Tibial nerve (tissue), 4 donors: Measurements from ENCODE around the gene CYBRD1. TPM values are rescaled to one million over a fixed set of nuclear protein-coding genes. Genes with fewer than 3 reads are reported as not detected.

ENCODE experiments used
- DNase-seq, 2 donors: peaks; one replicate each; pipeline ENCODE4 v3.0.0-alpha.2; 2019; ENCODE audit warnings: low spot score in 2 of 2
- H3K27ac ChIP-seq, 4 donors: fragments of 200-600 bp; sonication (generic) in 3 of 4; one replicate each; pipeline ENCODE4 v1.5.1; 2017 to 2019; ENCODE audit warnings: mild to moderate bottlenecking in 1 of 4
- H3K27me3 ChIP-seq, 2 donors: fragments of 200-600 bp; sonication (generic) in 1 of 2; one replicate each; pipeline versions ENCODE4 v1.5.1 to v1.6.0; 2017 to 2019
- H3K36me3 ChIP-seq, 3 donors: fragments of 200-600 bp; sonication (generic); one replicate each; pipeline ENCODE4 v1.5.1; 2018 to 2019
- H3K4me1 ChIP-seq, 4 donors: fragments of 200-600 bp; sonication (generic) in 3 of 4; one replicate each; pipeline ENCODE4 v1.5.1; 2017 to 2019
- H3K4me3 ChIP-seq, 4 donors: fragments of 200-600 bp; sonication (generic) in 3 of 4; one replicate each; pipeline ENCODE4 v1.5.1; 2017 to 2019; ENCODE audit warnings: mild to moderate bottlenecking in 1 of 4, moderate library complexity in 1 of 4
- H3K9me3 ChIP-seq, 4 donors: fragments of 200-600 bp; sonication (generic) in 3 of 4; one replicate each; pipeline ENCODE4 v1.5.1; 2017 to 2019
- EP300 ChIP-seq, 2 donors: sonication (generic); formaldehyde crosslinking; IDR thresholded peaks; one replicate each; pipeline ENCODE4 v1.6.1; 2017; ENCODE audit warnings: antibody characterized with exemption in 2 of 2, mild to moderate bottlenecking in 1 of 2
- POLR2A ChIP-seq, 2 donors: fragments of 450-650 bp; IDR thresholded peaks; one replicate each; pipeline ENCODE4 v1.6.1; 2017; ENCODE audit warnings: antibody characterized with exemption in 2 of 2, mild to moderate bottlenecking in 2 of 2, moderate library complexity in 2 of 2
- WGBS, 2 donors: methylation state at CpG; one replicate each; pipeline ENCODE4 v1.1.5; 2018; 5-methylcytosine and 5-hydroxymethylcytosine counted together
- total RNA-seq, 4 donors: library from RNA; depleted of rRNA; stranded (reverse); fragments of >200 nt; gene quantifications; one replicate each; pipeline ENCODE4 v1.1.0, GENCODE V29; 2016
- TF ChIP-seq, protein P1 (sequence below), 5 experiments: fragments of 200-600 bp in 3 of 5; fragments of 450-650 bp in 2 of 5; sonication (generic) in 3 of 5; IDR thresholded peaks; one replicate each; pipeline ENCODE4 v1.5.1; 2016 to 2019; ENCODE audit warnings: antibody characterized with exemption in 5 of 5, mild to moderate bottlenecking in 3 of 5, moderate library complexity in 2 of 5

Gene CYBRD1
- total RNA-seq, 4 donors from 2014 or later: 215 to 471 (median 401) TPM

DNA sequence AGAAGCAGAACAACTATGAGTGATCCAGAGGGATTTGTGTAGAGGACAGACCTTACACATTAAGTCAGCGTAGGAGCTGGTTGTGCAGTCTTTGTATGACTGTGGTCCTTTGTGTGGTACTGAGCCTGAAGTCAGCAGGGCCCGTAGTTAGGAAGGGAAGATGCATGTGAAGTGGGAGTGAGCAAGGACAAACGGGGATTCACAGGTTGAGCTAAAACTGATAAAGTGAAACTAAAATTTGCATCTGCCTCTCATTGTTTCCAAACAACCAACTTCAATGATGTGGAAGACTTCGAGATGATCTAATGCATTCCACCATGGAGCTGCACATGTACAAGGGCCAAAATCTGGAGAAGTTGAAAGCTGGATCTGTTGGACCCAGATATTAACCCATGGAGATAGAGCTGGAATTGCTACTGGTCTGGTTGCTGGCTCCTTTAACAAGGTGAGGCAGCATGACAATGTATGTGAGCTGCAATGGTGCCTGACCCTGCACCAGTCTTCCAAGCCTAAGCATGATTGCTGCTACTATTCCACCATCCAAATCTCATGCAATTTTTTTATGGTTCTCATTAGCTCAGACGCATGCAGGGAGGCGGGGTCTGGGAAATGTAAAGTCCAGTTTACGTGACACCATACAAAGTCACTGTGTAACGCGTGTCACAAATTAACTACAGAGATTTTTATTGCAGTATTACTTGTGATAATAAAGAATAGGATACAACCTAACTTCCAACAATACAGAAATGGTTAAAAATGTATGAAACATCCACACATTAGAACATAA lies 12.1 kb upstream of the CYBRD1 start:
- WGBS, 2 donors: 77 to 78% methylated on average over 9 of the region's 9 CpGs
- no peak for DNase-seq
- TF ChIP-seq EP300 (IDR thresholded peaks at IDR 0.05) (no peak), POLR2A (IDR thresholded peaks at IDR 0.05) (no peak)
- TF ChIP-seq, protein P1, sequence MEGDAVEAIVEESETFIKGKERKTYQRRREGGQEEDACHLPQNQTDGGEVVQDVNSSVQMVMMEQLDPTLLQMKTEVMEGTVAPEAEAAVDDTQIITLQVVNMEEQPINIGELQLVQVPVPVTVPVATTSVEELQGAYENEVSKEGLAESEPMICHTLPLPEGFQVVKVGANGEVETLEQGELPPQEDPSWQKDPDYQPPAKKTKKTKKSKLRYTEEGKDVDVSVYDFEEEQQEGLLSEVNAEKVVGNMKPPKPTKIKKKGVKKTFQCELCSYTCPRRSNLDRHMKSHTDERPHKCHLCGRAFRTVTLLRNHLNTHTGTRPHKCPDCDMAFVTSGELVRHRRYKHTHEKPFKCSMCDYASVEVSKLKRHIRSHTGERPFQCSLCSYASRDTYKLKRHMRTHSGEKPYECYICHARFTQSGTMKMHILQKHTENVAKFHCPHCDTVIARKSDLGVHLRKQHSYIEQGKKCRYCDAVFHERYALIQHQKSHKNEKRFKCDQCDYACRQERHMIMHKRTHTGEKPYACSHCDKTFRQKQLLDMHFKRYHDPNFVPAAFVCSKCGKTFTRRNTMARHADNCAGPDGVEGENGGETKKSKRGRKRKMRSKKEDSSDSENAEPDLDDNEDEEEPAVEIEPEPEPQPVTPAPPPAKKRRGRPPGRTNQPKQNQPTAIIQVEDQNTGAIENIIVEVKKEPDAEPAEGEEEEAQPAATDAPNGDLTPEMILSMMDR (IDR thresholded peaks at IDR 0.05): no peak
- H3K27ac ChIP-seq: no peak overlapping the region
- H3K4me1 ChIP-seq: no peaks in the 10 kb centered on the region
- H3K4me3 ChIP-seq: no peak overlapping the region
- no peaks in the 10 kb centered on the region for H3K36me3 ChIP-seq
- H3K27me3 ChIP-seq: no peaks in the 10 kb centered on the region
- H3K9me3 ChIP-seq: no peaks in the 10 kb centered on the region

DNA sequence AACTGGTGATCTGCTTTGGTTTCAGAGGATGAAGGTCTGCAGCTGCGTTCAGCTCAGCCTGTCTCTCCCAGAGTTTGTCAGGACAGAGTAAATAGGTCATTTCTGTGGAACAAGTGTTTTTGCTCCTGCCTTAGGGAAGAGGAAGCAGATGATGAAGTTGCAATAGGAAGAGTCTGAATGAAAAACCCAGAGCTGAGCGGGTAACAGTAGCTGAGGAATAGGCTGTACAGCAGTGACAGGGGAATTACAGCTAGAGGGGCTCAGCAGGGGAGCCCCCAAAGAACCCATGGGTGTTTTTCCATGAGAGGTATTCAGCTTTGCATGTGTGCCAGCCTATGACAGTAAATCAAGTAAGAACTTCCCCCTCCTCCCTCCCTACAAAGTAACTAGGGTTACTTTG lies 10.3 kb upstream of the CYBRD1 start:
- H3K36me3 ChIP-seq: no peaks in the 10 kb centered on the region
- H3K9me3 ChIP-seq: no peaks in the 10 kb centered on the region
- no peak overlapping the region for H3K4me3 ChIP-seq
- H3K27ac ChIP-seq: no peak overlapping the region
- TF ChIP-seq EP300 (IDR thresholded peaks at IDR 0.05) (no peak), POLR2A (IDR thresholded peaks at IDR 0.05) (no peak)
- TF ChIP-seq, protein P1 (IDR thresholded peaks at IDR 0.05): no peak
- 66 to 77% methylated on average over 2 of the region's 2 CpGs for WGBS, 2 donors
- no peaks in the 10 kb centered on the region for H3K4me1 ChIP-seq
- no peaks in the 10 kb centered on the region for H3K27me3 ChIP-seq
- no peak for DNase-seq

DNA sequence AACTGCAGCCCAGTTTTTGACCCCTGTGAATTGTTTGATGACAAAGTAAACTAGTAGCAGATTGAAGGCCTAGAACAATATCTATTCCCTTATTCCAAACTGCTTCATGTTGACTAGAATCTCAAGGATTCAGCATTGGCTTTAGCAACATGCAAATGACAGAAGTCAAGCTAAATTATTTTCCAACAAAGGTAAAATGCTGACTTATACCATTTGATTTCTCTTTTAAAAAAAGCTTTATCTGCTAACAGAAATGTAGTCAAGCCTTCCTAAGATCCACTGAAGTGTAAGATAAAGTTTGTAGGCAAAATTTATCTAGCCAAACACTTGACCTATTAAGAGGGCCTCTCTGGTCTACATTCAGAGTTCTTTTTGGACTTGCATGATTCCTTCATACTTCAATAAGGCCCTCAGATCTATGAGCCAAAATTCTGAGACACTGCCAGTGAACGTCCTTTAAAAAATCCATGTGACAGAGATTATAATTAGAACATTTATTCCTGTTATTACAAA lies 9.5 kb upstream of the CYBRD1 start:
- no peak for TF ChIP-seq POLR2A (IDR thresholded peaks at IDR 0.05)
- TF ChIP-seq, protein P1 (IDR thresholded peaks at IDR 0.05): no peak
- no peak for TF ChIP-seq EP300 (IDR thresholded peaks at IDR 0.05)
- WGBS, 2 donors: 6 to 38% methylated on average over 1 of the region's 1 CpG
- Histone ChIP-seq H3K4me1 (no peaks in the 10 kb centered on the region), H3K9me3 (no peaks in the 10 kb centered on the region), H3K27me3 (no peaks in the 10 kb centered on the region), H3K4me3 (no peak overlapping the region), H3K27ac (no peak overlapping the region), H3K36me3 (no peaks in the 10 kb centered on the region)
- no peak for DNase-seq

DNA sequence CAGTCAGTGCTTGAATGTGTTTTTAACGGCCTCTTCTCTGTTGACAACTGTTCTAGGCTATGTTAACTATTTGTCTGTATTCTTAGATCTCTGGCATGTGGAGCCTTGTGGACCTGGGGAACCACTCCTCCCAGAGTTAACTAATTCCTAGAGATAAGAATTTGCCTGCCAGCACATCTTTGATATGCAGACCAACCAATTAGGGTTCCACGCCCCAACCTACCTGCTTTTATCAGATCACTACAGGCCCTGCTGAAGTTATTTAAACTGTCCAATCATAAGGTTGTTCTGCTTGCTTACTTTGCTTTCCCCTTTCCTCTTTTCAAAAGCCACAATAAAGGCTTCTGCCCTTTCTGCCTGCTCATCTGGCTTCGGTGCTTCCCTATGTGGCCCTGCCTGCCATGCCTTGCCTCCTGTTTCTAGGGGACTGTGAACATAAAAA lies 8.5 kb upstream of the CYBRD1 start:
- TF ChIP-seq POLR2A (IDR thresholded peaks at IDR 0.05): no peak
- TF ChIP-seq EP300 (IDR thresholded peaks at IDR 0.05): no peak
- TF ChIP-seq, protein P1 (IDR thresholded peaks at IDR 0.05): no peak
- WGBS, 2 donors: 61 to 64% methylated on average over 3 of the region's 3 CpGs
- Histone ChIP-seq H3K9me3 (no peaks in the 10 kb centered on the region), H3K27me3 (no peaks in the 10 kb centered on the region), H3K4me3 (no peak overlapping the region), H3K36me3 (no peaks in the 10 kb centered on the region), H3K27ac (no peak overlapping the region), H3K4me1 (no peaks in the 10 kb centered on the region)
- no peak for DNase-seq

DNA sequence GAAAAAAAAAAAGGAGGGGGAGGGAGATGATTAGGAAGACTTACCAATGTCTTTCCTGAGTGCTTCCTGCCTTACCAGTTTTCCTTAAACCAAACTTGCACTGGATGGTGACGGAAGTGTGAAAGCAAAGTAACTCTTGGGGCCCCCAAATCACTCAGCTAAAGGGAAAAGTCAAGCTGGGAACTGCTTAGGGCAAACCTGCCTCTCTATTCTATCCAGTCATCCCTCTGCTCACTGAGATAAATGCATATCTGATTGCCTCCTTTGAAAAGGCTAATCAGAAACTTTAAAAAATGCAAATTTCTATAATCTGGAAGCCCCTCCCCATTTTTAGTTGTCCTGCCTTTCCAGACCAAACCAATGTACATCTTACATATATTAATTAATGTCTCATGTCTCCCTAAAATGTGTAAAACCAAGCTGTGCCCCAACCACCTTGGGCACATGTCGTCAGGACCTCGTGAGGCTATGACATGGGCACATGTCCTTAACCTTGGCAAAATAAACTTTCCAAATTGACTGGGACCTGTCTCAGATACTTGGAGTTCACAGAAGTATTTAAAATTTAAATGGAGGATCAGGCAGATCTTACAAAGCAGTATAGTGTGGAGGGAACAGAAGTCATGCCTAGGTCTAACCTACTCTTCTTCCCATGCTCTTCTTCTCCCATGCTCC lies 7.2 kb upstream of the CYBRD1 start:
- TF ChIP-seq EP300 (IDR thresholded peaks at IDR 0.05): no peak
- TF ChIP-seq POLR2A (IDR thresholded peaks at IDR 0.05): no peak
- TF ChIP-seq, protein P1 (IDR thresholded peaks at IDR 0.05): no peak
- no peak overlapping the region for H3K27ac ChIP-seq
- WGBS, 2 donors: 86 to 93% methylated on average over 3 of the region's 3 CpGs
- no peaks in the 10 kb centered on the region for H3K9me3 ChIP-seq
- H3K4me3 ChIP-seq: no peak overlapping the region
- no peaks in the 10 kb centered on the region for H3K4me1 ChIP-seq
- H3K27me3 ChIP-seq: no peaks in the 10 kb centered on the region
- no peaks in the 10 kb centered on the region for H3K36me3 ChIP-seq
- DNase-seq: no peak
